HG03457 (cell line): ENCODE data around the gene TBC1D23.
"Not testable (repeated sequence)": the region's sequence is repeated elsewhere in the genome, so short reads cannot be mapped to it uniquely, and the experiment has no call there.

Experiments used
- ATAC-seq: cut with Tn5 transposase; IDR thresholded peaks from one replicate; pipeline ENCODE4 v1.9.1; 2021; ENCODE audit warnings: moderate number of reproducible peaks; ENCODE audit not compliant: unreplicated experiment

TBC1D23 gene

DNA sequence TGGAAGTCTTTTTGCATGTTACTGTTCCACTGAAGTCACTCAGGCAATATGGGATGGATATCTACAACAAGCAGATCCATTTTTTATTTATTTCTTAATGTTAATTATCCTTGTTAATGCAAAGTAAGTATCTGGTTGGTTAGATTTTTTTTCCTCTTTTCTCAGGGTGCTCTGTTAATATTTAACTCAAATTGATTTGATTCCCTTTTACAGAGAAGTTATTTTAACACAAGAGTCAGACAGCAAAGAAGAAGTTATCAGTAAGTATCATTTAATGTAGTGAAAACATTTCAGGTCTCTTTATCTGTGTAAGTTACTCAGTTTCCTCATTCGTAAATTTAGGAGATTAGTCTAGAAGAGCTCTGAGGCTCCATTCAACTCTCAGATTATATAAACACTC lies 34.3 kb downstream of the TBC1D23 start:
- ATAC-seq, result no peak

DNA sequence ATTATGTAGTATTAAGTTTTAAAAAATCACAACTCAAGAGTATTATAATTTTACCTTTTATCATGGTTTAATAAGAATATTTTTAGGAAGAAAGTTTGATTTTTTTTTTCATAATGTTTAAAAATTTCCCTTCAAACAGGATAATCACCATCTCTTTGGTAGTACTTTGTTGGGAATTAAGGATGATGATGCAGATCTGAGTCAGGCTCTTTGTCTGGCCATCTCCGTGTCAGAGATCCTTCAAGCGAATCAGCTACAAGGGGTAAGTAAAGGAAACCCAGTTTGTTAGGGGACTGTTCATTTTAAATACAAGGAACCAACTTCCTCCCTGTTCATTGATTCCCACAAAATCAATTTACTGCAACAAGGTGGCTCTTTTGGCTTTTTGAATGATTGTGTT lies 37.0 kb downstream of the TBC1D23 start:
- ATAC-seq, result no peak

- ATAC-seq, result no peak
Measured at GRCh38 chr3:100299016-100299415, 38.2 kb downstream of the TBC1D23 start.

GRCh38 chr3:100306695-100307094 lies 45.9 kb downstream of the TBC1D23 start:
- ATAC-seq, result no peak

DNA sequence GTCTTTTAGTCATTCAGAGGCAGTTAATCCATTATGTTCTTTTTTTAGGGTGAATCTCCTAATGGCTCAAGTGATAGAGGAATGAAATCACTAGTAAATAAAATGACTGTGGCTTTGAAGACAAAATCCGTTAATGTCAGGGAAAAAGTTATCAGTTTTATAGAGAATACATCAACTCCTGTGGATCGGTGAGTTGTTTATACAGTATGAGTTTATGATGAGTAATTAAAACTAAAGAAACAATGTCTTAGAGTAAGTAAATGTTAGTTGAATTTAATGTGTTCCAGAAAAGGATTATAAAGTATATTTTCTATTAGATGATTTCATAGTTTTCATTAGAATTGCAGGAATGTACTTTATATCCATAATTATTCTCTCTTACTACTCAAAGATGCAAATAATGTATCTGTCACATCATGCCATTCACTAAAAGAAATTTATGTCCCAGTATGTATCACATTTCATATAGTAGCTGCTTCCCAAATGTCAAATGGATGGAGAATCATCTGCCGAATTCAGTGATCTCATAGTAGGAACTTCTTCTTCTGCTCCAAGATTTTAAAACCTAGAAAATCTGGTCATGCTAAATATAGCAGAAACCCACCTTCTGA lies 49.7 kb downstream of the TBC1D23 start:
- no peak for ATAC-seq

- no peak for ATAC-seq
Measured at GRCh38 chr3:100311011-100311410, 50.2 kb downstream of the TBC1D23 start.

DNA sequence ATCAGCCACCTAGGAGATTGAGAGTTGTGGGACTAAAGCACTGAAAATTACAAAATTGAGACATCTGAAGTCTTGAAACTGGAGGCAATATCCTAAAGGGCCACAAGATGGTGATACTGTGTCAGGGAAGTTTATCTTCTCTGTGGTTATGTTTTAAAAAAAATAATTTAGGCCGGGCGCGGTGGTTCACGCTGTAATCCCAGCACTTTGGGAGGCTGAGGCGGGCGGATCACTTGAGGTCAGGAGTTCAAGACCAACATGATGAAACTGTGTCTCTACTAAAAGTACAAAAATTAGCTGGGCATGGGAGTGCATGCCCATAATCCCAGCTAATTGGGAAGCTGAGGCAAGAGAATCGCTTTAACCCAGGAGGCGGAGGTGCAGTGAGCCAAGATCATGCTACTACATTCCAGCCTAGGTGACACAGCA lies 55.9 kb downstream of the TBC1D23 start:
- ATAC-seq, result no peak

GRCh38 chr3:100317912-100318311 lies 57.1 kb downstream of the TBC1D23 start:
- no peak for ATAC-seq

- no peak for ATAC-seq
Measured at GRCh38 chr3:100319951-100320350, 59.2 kb downstream of the TBC1D23 start.

- ATAC-seq, result no peak
Measured at GRCh38 chr3:100324044-100324443, 63.3 kb downstream of the TBC1D23 start.

DNA sequence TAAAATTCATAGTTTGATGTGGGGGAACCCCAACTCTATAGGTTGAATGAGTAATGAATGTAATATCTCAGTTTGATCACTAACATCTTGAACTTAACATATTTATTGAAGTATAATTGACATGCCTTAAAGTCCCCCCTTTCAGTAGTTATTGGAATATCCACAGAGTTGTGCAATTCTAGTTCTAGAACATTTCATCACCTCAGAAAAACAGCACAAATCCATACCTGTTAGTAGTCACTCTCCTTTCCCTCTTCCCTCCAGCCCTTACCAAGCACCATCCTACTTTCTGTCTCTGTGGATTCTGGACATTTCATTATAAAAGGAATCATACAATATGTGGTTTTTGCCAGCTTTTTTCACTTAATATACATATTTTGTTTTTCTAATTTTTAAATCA lies 65.0 kb downstream of the TBC1D23 start:
- no peak for ATAC-seq

DNA sequence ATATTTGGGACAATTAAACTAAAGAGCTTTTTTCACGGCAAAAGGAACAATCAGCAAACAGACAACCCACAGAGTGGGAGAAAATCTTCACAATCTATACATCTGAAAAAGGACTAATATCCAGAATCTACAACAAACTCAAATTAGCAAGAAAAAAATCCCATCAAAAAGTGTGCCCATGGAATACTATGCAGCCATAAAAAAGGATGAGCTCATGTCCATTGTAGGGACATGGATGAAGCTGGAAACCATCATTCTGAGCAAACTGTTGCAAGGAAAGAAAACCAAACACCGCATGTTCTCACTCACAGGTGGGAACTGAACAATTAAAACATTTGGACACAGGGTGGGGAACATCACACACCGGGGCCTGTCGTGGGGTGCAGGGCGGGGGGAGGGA lies 66.6 kb downstream of the TBC1D23 start:
- ATAC-seq, result not testable (repeated sequence)

DNA sequence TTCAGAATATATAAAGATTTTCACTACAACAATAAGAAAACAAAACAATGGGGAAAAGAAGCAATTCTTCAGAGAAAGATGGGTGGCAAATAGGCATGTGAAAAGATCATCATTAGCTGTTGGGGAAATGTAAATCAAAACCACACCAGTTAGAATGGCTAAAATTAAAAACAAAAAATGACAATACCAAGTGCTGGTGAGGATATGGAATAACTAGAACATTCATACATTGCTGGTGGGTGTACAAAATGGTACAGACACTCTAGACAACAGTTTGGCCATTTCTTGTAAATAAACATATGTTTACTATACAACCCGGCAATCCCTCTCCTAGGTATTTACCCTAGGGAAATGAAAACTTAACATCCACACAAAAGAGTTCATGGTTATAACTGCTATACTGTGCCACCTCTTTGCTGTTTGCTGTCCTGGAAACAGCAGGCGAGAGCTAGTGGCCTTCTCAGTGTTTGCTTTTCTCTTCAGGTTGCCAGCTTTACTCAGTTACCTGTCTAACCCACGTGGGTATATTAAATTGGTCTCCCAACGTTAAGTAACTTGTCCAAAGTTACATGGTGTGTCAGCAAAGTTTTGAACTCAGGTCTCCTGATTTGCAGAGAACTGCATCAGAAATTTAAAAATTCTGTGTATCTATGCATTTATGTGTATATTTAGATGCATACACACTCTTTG lies 69.2 kb downstream of the TBC1D23 start:
- ATAC-seq, result no peak

GRCh38 chr3:100330651-100331050 lies 69.9 kb downstream of the TBC1D23 start:
- ATAC-seq, result no peak

GRCh38 chr3:100331660-100332059 lies 70.9 kb downstream of the TBC1D23 start:
- no peak for ATAC-seq

DNA sequence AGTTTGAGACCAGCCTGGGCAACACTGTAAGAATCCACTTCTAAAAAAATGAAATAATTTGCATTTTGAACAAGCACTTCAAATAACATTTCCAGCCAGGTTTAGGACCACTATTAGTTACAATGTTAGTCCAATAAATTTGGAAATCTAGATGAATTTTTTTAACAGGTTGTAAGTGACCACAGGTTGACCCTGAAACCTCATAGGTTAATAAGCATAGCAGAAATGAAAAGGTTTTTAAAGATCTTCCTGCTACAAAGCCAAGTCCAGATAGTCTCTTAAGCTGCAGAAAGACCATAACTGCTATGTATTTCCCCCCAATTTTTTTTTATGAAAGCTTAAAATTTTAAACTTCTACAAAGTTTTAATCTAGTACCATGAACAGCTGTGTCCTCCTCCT lies 72.3 kb downstream of the TBC1D23 start:
- no peak for ATAC-seq

- ATAC-seq, result peak; percentile 15
Measured at GRCh38 chr3:100333970-100334487, 73.2 kb downstream of the TBC1D23 start.

- ATAC-seq, result peak; percentile 87
Measured at GRCh38 chr3:100334488-100335351, 73.9 kb downstream of the TBC1D23 start, which contains the start of gene NIT2. TSS of gene NIT2 (plus strand) at chr3:100334757. CDS start at chr3:100334792, 35 bp downstream.

- no peak for ATAC-seq
Measured at GRCh38 chr3:100335434-100335833, 74.6 kb downstream of the TBC1D23 start.

DNA sequence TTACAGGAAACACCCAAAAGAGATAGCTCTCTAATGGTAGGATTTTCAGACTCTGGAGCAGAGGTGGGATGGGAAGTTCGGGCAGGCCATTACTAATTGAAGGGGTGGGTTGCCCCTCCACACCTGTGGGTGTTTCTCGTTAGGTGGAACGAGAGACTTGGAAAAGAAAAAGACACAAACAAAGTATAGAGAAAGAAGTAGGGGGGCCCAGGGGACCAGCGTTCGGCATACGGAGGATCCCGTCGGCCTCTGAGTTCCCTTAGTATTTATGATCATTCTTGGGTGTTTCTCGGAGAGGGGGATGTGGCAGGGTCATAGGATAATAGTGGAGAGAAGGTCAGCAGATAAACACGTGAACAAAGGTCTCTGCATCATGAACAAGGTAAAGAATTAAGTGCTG lies 75.4 kb downstream of the TBC1D23 start:
- ATAC-seq, result not testable (repeated sequence)

DNA sequence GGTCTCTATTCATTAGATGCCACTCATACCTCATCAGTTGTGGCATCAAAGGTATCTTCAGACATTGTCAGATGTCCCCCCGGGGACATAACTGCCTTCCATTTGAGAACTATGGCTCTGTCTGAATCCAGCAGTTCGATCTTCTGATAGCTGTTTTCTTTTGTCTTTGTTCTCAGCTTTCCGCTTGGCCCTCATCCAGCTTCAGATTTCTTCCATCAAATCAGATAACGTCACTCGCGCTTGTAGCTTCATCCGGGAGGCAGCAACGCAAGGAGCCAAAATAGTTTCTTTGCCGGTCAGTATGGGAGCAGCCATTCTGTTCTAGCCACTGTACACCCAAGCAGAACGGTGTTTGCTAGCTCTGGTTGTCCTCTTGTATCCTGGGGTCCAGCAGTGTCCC lies 78.1 kb downstream of the TBC1D23 start:
- no peak for ATAC-seq
